Activated naive CD8-positive, alpha-beta T cell treated with anti-CD3 and anti-CD28 coated beads for 36 hours (primary cell): ENCODE measurements around the gene KLRF2. TPM values are rescaled to one million over a fixed set of nuclear protein-coding genes. Genes with fewer than 3 reads are reported as not detected.
"Not testable (repeated sequence)": the region's sequence is repeated elsewhere in the genome, so short reads cannot be mapped to it uniquely, and the experiment has no call there.

ENCODE experiments used
- DNase-seq: peaks from one replicate; pipeline ENCODE4 v3.0.0; 2021
- H3K27ac Mint-ChIP-seq: one replicate; pipeline ENCODE4 v1.8.0; 2022; ENCODE audit warnings: mild to moderate bottlenecking, moderate library complexity, mixed read lengths
- H3K27me3 Mint-ChIP-seq: one replicate; pipeline ENCODE4 v1.8.0; 2022; ENCODE audit warnings: mild to moderate bottlenecking, mixed read lengths
- H3K36me3 Mint-ChIP-seq: one replicate; pipeline ENCODE4 v1.8.0; 2021; ENCODE audit warnings: mild to moderate bottlenecking, mixed read lengths
- H3K4me1 Mint-ChIP-seq: one replicate; pipeline ENCODE4 v1.8.0; 2021; ENCODE audit warnings: mixed read lengths
- H3K4me3 Mint-ChIP-seq: one replicate; pipeline ENCODE4 v1.8.0; 2022; ENCODE audit warnings: mild to moderate bottlenecking, moderate library complexity, mixed read lengths
- H3K9me3 Mint-ChIP-seq: one replicate; pipeline ENCODE4 v1.8.0; 2022; ENCODE audit warnings: mixed read lengths
- total RNA-seq, 2 experiments: library from RNA; stranded (reverse); gene quantifications; one replicate each; pipeline ENCODE4 v1.2.3, GENCODE V29; 2021

KLRF2 gene
- total RNA-seq, 2 experiments from 2014 or later, result not detected

DNA sequence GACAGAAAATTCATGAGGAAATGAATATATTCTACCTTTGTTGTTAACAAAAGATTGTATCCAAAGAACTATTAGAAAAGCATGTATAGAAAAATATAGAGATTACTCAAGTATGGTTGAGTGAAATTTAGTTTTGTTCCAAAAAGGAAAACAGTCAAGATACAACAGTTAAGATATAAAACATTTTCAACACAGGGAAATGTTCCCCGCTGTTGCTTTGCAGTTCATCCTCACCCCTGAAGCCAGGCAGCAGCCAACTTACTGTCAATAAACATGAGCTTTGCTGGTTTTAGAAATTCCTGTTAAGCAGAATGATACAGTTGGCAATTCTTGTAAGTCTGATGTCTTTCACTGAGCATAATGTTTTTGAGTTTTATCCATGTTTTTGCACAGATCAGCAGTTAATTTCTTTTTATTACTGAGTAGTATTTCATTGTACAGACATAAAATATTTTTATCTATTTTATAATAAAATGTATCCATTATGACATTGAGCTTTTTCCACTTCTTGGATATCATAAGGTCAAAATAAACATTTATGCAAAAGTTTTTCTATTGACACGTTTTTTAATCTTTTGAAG is 10.9 kb upstream of the KLRF2 start:
- no peaks in the 10 kb centered on the region for H3K27me3 Mint-ChIP-seq
- no peak for DNase-seq
- peak overlapping the region; percentile 99 for H3K27ac Mint-ChIP-seq
- H3K4me3 Mint-ChIP-seq, result peak overlapping the region; percentile 87
- H3K36me3 Mint-ChIP-seq, result peaks cover 4% of the 10 kb centered on the region
- H3K4me1 Mint-ChIP-seq, result peaks cover 26% of the 10 kb centered on the region
- peaks cover 1% of the 10 kb centered on the region for H3K9me3 Mint-ChIP-seq

DNA sequence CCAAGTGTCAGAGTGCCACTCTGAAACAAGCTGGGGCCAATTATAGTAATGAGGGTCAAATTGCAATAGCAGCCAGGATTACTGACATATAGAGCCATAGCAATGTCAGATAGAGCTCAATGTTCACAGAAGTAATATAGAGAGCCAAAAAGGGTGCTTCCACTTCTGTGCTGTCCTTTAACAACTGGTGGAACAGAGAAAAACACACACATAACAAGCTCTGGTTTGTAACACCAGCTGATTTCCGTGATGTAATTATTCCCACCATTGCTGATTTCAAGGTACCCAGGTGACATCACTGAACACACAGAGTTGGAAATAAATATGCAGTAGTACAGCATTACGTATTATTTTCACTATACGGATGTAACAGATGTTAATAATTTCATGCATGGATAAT is 9.1 kb upstream of the KLRF2 start:
- H3K27ac Mint-ChIP-seq, result no peak overlapping the region
- no peak for DNase-seq
- peaks cover 19% of the 10 kb centered on the region for H3K4me1 Mint-ChIP-seq
- H3K27me3 Mint-ChIP-seq, result no peaks in the 10 kb centered on the region
- peaks cover 3% of the 10 kb centered on the region for H3K36me3 Mint-ChIP-seq
- H3K9me3 Mint-ChIP-seq, result peaks cover 1% of the 10 kb centered on the region
- no peak overlapping the region for H3K4me3 Mint-ChIP-seq

- H3K9me3 Mint-ChIP-seq, result peaks cover 1% of the 10 kb centered on the region
- DNase-seq, result no peak
- H3K27ac Mint-ChIP-seq, result no peak overlapping the region
- no peaks in the 10 kb centered on the region for H3K36me3 Mint-ChIP-seq
- no peaks in the 10 kb centered on the region for H3K27me3 Mint-ChIP-seq
- H3K4me1 Mint-ChIP-seq, result peaks cover 19% of the 10 kb centered on the region
- H3K4me3 Mint-ChIP-seq, result no peak overlapping the region
These were observed 8.5 kb upstream of the KLRF2 start for GRCh38 chr12:9872742-9873141.

- H3K36me3 Mint-ChIP-seq, H3K27me3 Mint-ChIP-seq, H3K9me3 Mint-ChIP-seq, DNase-seq, H3K27ac Mint-ChIP-seq, H3K4me3 Mint-ChIP-seq: not testable (repeated sequence)
- peaks cover 19% of the 10 kb centered on the region for H3K4me1 Mint-ChIP-seq
These were observed 5.2 kb upstream of the KLRF2 start for GRCh38 chr12:9876120-9876519.

DNA sequence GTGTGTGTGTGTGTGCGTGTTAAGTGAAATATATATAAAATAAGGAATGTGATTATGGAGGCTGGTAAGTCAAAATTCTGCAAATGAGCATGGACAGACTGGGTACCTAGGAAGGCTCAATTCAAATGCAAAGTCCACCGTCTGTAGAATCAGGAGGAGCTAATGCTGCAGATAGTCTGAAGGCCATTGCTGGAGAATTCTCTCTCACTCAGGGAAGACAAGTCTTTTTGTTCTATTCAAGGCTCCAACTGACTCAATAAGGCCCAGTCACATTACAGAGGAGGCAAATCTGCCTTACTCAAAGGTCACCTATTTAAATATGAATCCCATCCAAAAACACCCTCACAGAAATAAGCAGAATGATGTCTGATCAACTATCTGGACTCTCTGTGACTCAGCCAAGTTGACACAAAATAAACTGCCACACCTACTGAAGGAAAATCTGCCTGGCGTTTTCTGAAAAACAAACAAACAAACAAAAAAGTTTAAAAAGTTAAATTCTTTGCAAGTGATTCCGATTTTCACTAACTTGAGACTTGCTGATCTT is 684 bp upstream of the KLRF2 start:
- no peaks in the 10 kb centered on the region for H3K9me3 Mint-ChIP-seq
- no peaks in the 10 kb centered on the region for H3K27me3 Mint-ChIP-seq
- H3K4me3 Mint-ChIP-seq, result no peak overlapping the region
- H3K36me3 Mint-ChIP-seq, result no peaks in the 10 kb centered on the region
- peaks cover 12% of the 10 kb centered on the region for H3K4me1 Mint-ChIP-seq
- no peak overlapping the region for H3K27ac Mint-ChIP-seq
- DNase-seq, result no peak

- Mint-ChIP-seq H3K36me3 (no peaks in the 10 kb centered on the region), H3K4me1 (peaks cover 12% of the 10 kb centered on the region), H3K4me3 (no peak overlapping the region), H3K27ac (no peak overlapping the region), H3K27me3 (no peaks in the 10 kb centered on the region), H3K9me3 (no peaks in the 10 kb centered on the region)
- no peak for DNase-seq
These were observed 699 bp downstream of the KLRF2 start for GRCh38 chr12:9881988-9882387.

GRCh38 chr12:9883175-9883574 is 1.9 kb downstream of the KLRF2 start:
- no peak overlapping the region for H3K27ac Mint-ChIP-seq
- no peak overlapping the region for H3K4me3 Mint-ChIP-seq
- no peak for DNase-seq
- H3K9me3 Mint-ChIP-seq, result no peaks in the 10 kb centered on the region
- H3K4me1 Mint-ChIP-seq, result peaks cover 12% of the 10 kb centered on the region
- no peaks in the 10 kb centered on the region for H3K36me3 Mint-ChIP-seq
- no peaks in the 10 kb centered on the region for H3K27me3 Mint-ChIP-seq

DNA sequence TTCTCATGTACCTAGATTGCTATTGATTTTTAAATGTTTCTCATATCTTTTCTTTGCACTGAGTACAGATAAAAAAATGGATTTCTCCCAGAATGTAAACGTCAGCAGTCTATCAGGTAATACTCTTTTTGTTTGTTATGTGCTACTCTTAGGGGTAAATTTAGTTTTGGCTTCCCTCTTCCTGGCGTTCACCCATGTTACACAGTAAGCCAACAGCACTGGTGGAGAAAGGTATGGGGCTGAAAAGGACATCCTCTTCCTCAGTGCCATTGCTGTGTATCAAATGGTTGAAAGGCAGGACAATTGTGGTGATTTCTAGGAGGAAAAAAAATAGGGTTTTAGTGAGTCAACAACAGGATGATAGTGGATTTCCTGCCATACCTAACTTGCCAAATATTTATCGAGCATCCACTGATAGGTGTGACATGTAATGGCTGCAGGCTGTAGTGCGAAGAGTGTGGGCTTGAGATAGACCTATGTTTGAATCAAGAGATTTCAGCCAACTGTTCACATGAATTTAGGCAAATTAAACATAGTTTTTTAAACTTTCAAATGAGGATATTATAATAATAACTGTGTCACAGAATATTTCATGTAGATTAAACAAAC is 7.5 kb downstream of the KLRF2 start:
- DNase-seq, result no peak
- Mint-ChIP-seq H3K27me3 (no peaks in the 10 kb centered on the region), H3K4me1 (peaks cover 8% of the 10 kb centered on the region), H3K4me3 (no peak overlapping the region), H3K27ac (peak overlapping the region; percentile 3), H3K9me3 (peaks cover 2% of the 10 kb centered on the region), H3K36me3 (no peaks in the 10 kb centered on the region)

DNA sequence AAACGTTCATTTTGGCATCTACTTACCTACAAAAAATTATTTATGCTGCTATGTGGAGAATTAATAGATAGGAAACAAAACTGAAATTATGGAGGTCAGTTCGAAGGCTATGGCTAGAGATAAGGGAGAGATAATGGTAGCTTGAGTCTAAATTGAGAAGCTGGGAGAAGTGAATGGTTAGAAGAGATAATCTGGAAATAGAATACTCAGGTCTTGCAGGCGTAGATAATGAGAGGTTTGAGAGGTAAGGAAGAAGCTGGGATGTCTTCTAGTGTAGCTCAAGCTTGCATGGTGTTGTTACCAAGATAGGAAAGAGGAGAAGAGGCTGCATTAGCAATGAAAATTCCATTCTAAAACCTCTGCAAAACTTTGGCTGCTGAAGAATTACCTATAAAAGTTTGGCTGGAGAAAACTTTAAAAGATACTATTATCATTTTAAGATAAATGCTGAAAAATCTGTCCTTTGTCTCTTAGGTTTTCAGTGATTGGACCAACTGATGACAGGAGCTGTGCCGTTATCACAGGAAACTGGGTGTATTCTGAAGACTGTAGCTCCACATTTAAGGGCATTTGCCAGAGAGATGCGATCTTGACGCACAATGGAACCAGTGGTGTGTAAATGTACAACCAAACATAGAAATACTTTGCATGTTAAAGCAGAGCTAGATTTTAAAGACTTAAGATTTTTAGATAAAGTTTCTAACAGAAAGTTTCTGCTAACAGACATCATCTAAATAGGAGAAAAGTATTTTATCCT is 14.1 kb downstream of the KLRF2 start:
- peaks cover 10% of the 10 kb centered on the region for H3K4me1 Mint-ChIP-seq
- H3K36me3 Mint-ChIP-seq, result peaks cover 2% of the 10 kb centered on the region
- no peaks in the 10 kb centered on the region for H3K27me3 Mint-ChIP-seq
- no peak overlapping the region for H3K4me3 Mint-ChIP-seq
- H3K27ac Mint-ChIP-seq, result no peak overlapping the region
- no peak for DNase-seq
- no peaks in the 10 kb centered on the region for H3K9me3 Mint-ChIP-seq

DNA sequence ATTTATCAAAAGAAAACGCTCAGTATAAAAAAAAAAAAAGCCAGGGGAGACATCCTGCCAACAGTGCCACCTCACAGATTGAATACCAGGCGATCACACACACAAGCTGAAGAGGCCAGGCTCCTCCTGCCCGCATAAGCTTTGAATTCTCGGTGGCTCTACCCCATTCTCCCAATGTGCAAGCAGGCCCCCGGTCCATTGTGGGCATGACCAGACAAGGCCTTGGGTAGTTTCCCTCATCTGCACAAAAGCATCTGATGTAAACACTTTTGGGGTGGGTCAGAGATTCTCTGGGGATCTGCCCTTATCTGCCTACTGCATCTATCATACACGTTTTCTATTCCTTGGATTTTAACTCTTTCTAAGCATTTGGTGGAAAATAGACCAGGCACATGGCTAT is 16.2 kb downstream of the KLRF2 start:
- Mint-ChIP-seq H3K4me3 (no peak overlapping the region), H3K27me3 (no peaks in the 10 kb centered on the region)

GRCh38 chr12:9899209-9899608 is 17.9 kb downstream of the KLRF2 start:
- DNase-seq, result no peak
- Mint-ChIP-seq H3K4me3 (no peak overlapping the region), H3K27me3 (no peaks in the 10 kb centered on the region), H3K27ac (no peak overlapping the region), H3K36me3 (peaks cover 15% of the 10 kb centered on the region), H3K9me3 (peaks cover 15% of the 10 kb centered on the region), H3K4me1 (peaks cover 6% of the 10 kb centered on the region)

More for the DNA sequence above, 16.2 kb downstream of the KLRF2 start:
- H3K9me3 Mint-ChIP-seq, result peaks cover 5% of the 10 kb centered on the region
- no peak for DNase-seq
- H3K36me3 Mint-ChIP-seq, result peaks cover 10% of the 10 kb centered on the region
- H3K27ac Mint-ChIP-seq, result no peak overlapping the region
- H3K4me1 Mint-ChIP-seq, result peaks cover 10% of the 10 kb centered on the region

DNA sequence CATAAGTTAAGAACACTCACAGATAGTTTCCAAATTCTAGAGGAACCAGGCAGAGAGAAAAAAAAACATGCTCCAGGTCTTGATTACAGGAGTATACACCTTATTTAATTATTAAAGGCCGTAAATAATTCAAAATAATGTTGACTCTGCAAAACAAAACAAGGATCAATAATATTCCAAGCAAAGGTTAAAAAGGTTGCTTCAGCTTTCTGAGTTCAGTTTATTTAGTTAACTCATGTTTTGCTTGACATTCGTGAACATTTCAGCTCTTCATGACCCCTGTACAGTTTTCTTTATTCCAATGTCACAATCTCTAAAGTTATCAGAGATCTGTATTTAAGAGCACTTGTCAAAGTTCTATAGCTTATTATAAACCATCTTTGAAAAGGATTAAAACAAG is 19.6 kb downstream of the KLRF2 start:
- no peaks in the 10 kb centered on the region for H3K27me3 Mint-ChIP-seq
- H3K9me3 Mint-ChIP-seq, result peaks cover 18% of the 10 kb centered on the region
- peaks cover 20% of the 10 kb centered on the region for H3K36me3 Mint-ChIP-seq
- no peak overlapping the region for H3K27ac Mint-ChIP-seq
- H3K4me3 Mint-ChIP-seq, result no peak overlapping the region
- peaks cover 6% of the 10 kb centered on the region for H3K4me1 Mint-ChIP-seq
- no peak for DNase-seq

GRCh38 chr12:9902539-9903228 is 21.4 kb downstream of the KLRF2 start:
- Mint-ChIP-seq H3K27ac (no peak overlapping the region), H3K4me3 (no peak overlapping the region), H3K27me3 (no peaks in the 10 kb centered on the region), H3K9me3 (peaks cover 23% of the 10 kb centered on the region), H3K36me3 (peaks cover 25% of the 10 kb centered on the region), H3K4me1 (peaks cover 20% of the 10 kb centered on the region)
- no peak for DNase-seq

DNA sequence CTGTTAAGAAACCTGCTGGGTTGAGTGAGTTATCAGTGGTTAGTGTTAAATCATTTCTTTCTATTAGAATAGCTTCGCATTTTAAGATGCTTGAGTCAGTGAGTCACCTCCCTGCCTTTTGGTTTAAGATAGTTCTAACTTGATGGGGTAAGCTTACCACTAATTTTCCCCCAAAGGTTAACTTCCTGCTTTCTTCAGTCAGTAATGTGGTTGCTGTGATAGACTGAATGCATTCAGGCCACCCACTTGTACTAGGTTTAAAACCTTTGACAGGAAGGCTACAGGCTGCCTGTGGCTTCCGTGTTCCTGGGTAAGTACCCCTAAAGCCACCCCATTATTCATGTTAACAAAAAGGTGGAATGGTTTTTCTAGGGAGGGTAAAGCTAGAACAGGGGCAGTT is 25.6 kb downstream of the KLRF2 start:
- peaks cover 53% of the 10 kb centered on the region for H3K9me3 Mint-ChIP-seq
- peak overlapping the region; percentile 82 for H3K27ac Mint-ChIP-seq
- peak overlapping the region; percentile 59 for H3K4me3 Mint-ChIP-seq
- no peaks in the 10 kb centered on the region for H3K27me3 Mint-ChIP-seq
- peaks cover 44% of the 10 kb centered on the region for H3K36me3 Mint-ChIP-seq
- H3K4me1 Mint-ChIP-seq, result peaks cover 27% of the 10 kb centered on the region
- peak; percentile 20 for DNase-seq

DNA sequence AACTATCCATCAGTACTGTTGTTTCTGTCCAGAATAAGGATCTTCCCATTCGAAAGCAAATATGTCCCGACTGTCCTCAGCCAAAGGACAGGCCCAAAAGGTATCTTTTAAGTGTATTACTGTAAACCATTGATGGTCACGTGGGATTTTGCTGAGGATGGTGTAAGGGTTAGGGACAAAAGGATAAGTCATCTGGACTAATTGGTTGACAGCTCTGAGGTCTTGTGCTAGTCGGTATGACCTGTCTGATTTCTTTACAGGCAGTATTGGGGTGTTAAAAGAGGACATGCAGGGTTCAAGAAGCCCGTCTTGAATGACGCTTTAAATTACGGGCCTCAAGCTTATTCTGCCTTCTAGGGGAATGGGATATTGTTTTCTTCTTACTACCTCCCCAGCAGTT is 26.5 kb downstream of the KLRF2 start:
- peaks cover 53% of the 10 kb centered on the region for H3K9me3 Mint-ChIP-seq
- no peaks in the 10 kb centered on the region for H3K27me3 Mint-ChIP-seq
- peaks cover 39% of the 10 kb centered on the region for H3K36me3 Mint-ChIP-seq
- no peak overlapping the region for H3K4me3 Mint-ChIP-seq
- peaks cover 29% of the 10 kb centered on the region for H3K4me1 Mint-ChIP-seq
- no peak for DNase-seq
- H3K27ac Mint-ChIP-seq, result no peak overlapping the region
